ENCODE data around the gene IQSEC1.

The IQSEC1 gene

GRCh38 chr3:13013994-13014754 lies 59.1 kb downstream of the IQSEC1 start:
- peak; percentile 77 for DNase-seq

- DNase-seq = no peak
Observed at GRCh38 chr3:13013566-13013965, 59.7 kb downstream of the IQSEC1 start.

- DNase-seq = no peak
Observed at GRCh38 chr3:13013151-13013561, 60.1 kb downstream of the IQSEC1 start.

- DNase-seq = peak; percentile 73
Observed at GRCh38 chr3:13012221-13012691, 61.0 kb downstream of the IQSEC1 start.

GRCh38 chr3:13011573-13012220 lies 61.5 kb downstream of the IQSEC1 start:
- peak; percentile 92 for DNase-seq

GRCh38 chr3:13010780-13011572 lies 62.3 kb downstream of the IQSEC1 start:
- no peak for DNase-seq

GRCh38 chr3:13009946-13010315 lies 63.3 kb downstream of the IQSEC1 start:
- DNase-seq = no peak

GRCh38 chr3:13009132-13009945 lies 63.9 kb downstream of the IQSEC1 start:
- peak; percentile 83 for DNase-seq

GRCh38 chr3:13008155-13008995 lies 64.9 kb downstream of the IQSEC1 start:
- DNase-seq = no peak

GRCh38 chr3:13007251-13007941 lies 65.8 kb downstream of the IQSEC1 start:
- DNase-seq = no peak

GRCh38 chr3:13006216-13006990 lies 66.8 kb downstream of the IQSEC1 start:
- no peak for DNase-seq

- no peak for DNase-seq
Observed at GRCh38 chr3:13005301-13005700, 67.9 kb downstream of the IQSEC1 start.

- no peak for DNase-seq
Observed at GRCh38 chr3:13004376-13004775, 68.9 kb downstream of the IQSEC1 start.

- DNase-seq = no peak
Observed at GRCh38 chr3:13003608-13004007, 69.6 kb downstream of the IQSEC1 start.

- peak; percentile 58 for DNase-seq
Observed at GRCh38 chr3:13002398-13003124, 70.7 kb downstream of the IQSEC1 start.

GRCh38 chr3:12999147-13000140 lies 73.8 kb downstream of the IQSEC1 start:
- DNase-seq = peak; percentile 39

GRCh38 chr3:12998648-12999047 lies 74.6 kb downstream of the IQSEC1 start:
- no peak for DNase-seq

GRCh38 chr3:12997387-12997786 lies 75.8 kb downstream of the IQSEC1 start:
- no peak for DNase-seq

Data from CD4-positive, alpha-beta T cell treated with Interleukin-10 for 1 hour (primary cell).